Testis (tissue), 2 donors: ENCODE measurements around the gene CCDC188.

Experiments
- POLR2A ChIP-seq: fragments of 450-650 bp; IDR thresholded peaks from one replicate; pipeline ENCODE4 v1.6.1; 2017; ENCODE audit warnings: antibody characterized with exemption, mild to moderate bottlenecking, moderate library complexity
- TF ChIP-seq, protein P1 (sequence below), 3 experiments: fragments of 450-650 bp in 2 of 3; fragments of 200-600 bp in 1 of 3; sonication (generic) in 1 of 3; IDR thresholded peaks; one replicate each; pipeline ENCODE4 v1.5.1; 2016 to 2019; ENCODE audit warnings: antibody characterized with exemption in 3 of 3, mild to moderate bottlenecking in 2 of 3, moderate library complexity in 1 of 3

DNA sequence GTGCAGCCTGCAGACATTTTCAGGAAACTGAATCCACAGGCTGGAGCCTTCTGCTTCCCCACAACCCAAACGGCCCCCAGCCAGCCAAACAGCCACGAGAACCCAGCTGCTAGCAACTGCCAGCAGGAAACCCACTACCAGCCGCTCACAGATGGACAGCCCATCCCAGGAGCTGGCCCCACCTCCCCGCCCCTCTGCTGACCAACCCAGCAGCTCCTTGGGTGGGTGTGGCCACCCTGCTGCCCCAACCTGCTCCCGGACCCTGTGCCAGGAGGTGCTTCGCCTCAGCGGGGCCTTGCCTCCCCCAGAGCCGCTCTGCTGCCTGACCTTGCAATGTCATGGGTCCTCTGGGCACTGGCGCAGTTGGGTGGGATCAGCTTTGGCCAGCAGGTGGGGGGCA is 8.2 kb upstream of the CCDC188 start:
- TF ChIP-seq, protein P1, sequence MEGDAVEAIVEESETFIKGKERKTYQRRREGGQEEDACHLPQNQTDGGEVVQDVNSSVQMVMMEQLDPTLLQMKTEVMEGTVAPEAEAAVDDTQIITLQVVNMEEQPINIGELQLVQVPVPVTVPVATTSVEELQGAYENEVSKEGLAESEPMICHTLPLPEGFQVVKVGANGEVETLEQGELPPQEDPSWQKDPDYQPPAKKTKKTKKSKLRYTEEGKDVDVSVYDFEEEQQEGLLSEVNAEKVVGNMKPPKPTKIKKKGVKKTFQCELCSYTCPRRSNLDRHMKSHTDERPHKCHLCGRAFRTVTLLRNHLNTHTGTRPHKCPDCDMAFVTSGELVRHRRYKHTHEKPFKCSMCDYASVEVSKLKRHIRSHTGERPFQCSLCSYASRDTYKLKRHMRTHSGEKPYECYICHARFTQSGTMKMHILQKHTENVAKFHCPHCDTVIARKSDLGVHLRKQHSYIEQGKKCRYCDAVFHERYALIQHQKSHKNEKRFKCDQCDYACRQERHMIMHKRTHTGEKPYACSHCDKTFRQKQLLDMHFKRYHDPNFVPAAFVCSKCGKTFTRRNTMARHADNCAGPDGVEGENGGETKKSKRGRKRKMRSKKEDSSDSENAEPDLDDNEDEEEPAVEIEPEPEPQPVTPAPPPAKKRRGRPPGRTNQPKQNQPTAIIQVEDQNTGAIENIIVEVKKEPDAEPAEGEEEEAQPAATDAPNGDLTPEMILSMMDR (IDR thresholded peaks at IDR 0.05), result no peak
- no peak for TF ChIP-seq POLR2A
